NCI-H1436 treated with DMSO at 0.1 percent for 48 hours (cell line): ENCODE data around the gene VMAC.
"Not testable (repeated sequence)": the region's sequence is repeated elsewhere in the genome, so short reads cannot be mapped to it uniquely, and the experiment has no call there.

Experiments
- DNase-seq: peaks from one replicate; lab custom pipeline; 2025; lab: John Stamatoyannopoulos, UW

VMAC gene

GRCh38 chr19:5904352-5905113 is at the start of gene VMAC:
Gene VMAC, plus strand, starts transcription at chr19:5904872. Its CDS starts 19 bp downstream, at chr19:5904891.
- DNase-seq = peak; percentile 100

- not testable (repeated sequence) for DNase-seq
Measured at GRCh38 chr19:5855151-5855550, 49.5 kb upstream of the VMAC start.

- DNase-seq = no peak
Measured at GRCh38 chr19:5857203-5858081, 47.2 kb upstream of the VMAC start.

- DNase-seq = no peak
Measured at GRCh38 chr19:5863030-5863665, 41.5 kb upstream of the VMAC start.

- no peak for DNase-seq
Measured at GRCh38 chr19:5864013-5864720, 40.5 kb upstream of the VMAC start.

- DNase-seq = no peak
Measured at GRCh38 chr19:5864725-5865486, 39.8 kb upstream of the VMAC start.

- no peak for DNase-seq
Measured at GRCh38 chr19:5865772-5866171, 38.9 kb upstream of the VMAC start.

- DNase-seq = no peak
Measured at GRCh38 chr19:5867201-5868136, 37.2 kb upstream of the VMAC start.

- no peak for DNase-seq
Measured at GRCh38 chr19:5870986-5871394, 33.7 kb upstream of the VMAC start.

- no peak for DNase-seq
Measured at GRCh38 chr19:5873617-5874199, 31.0 kb upstream of the VMAC start.

- DNase-seq = not testable (repeated sequence)
Measured at GRCh38 chr19:5874496-5874895, 30.2 kb upstream of the VMAC start.

- no peak for DNase-seq
Measured at GRCh38 chr19:5877427-5877826, 27.2 kb upstream of the VMAC start.

- DNase-seq = no peak
Measured at GRCh38 chr19:5877882-5878281, 26.8 kb upstream of the VMAC start.

- no peak for DNase-seq
Measured at GRCh38 chr19:5880196-5880595, 24.5 kb upstream of the VMAC start.

GRCh38 chr19:5880604-5881078 is 24.0 kb upstream of the VMAC start:
- no peak for DNase-seq

GRCh38 chr19:5881543-5882299 is 23.0 kb upstream of the VMAC start:
- DNase-seq = no peak

- DNase-seq = no peak
Measured at GRCh38 chr19:5882421-5882968, 22.2 kb upstream of the VMAC start.

- DNase-seq = not testable (repeated sequence)
Measured at GRCh38 chr19:5883157-5883873, 21.4 kb upstream of the VMAC start.
